Fibroblast of skin of right quadriceps (primary cell): ENCODE measurements around the gene CHRNA3.
"Not testable (repeated sequence)": the region's sequence is repeated elsewhere in the genome, so short reads cannot be mapped to it uniquely, and the experiment has no call there.

Experiments
- DNase-seq: peaks from one replicate; pipeline ENCODE4 v3.0.0-alpha.2; 2013

The CHRNA3 gene

GRCh38 chr15:78616506-78616905 lies 4.3 kb downstream of the CHRNA3 start:
- DNase-seq = no peak

GRCh38 chr15:78615151-78615589 lies 5.6 kb downstream of the CHRNA3 start:
- no peak for DNase-seq

GRCh38 chr15:78614021-78614420 lies 6.8 kb downstream of the CHRNA3 start:
- no peak for DNase-seq

- DNase-seq = not testable (repeated sequence)
Measured at GRCh38 chr15:78609551-78609950, 11.2 kb downstream of the CHRNA3 start.

- DNase-seq = no peak
Measured at GRCh38 chr15:78605680-78606079, 15.1 kb downstream of the CHRNA3 start.

- DNase-seq = no peak
Measured at GRCh38 chr15:78605201-78605600, 15.6 kb downstream of the CHRNA3 start.

DNA sequence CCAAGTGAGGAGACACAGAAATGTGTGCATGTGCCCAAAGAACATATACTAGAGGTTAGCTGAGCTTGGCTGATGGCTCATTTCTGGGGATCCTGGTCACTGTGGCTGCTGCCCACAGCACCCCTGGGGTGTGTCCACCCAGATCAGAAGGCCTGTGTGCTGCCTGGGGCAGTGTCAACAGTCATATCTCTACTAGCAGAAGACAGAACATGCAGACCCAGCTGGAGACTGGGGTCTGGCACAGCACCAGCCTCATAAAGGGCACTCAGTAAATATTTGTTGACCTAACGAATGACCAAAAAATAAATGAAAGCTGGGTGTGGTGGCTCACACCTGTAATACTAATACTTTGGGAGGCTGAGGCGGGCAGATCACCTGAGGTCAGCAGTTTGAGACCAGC lies 16.4 kb downstream of the CHRNA3 start:
- no peak for DNase-seq

- DNase-seq = no peak
Measured at GRCh38 chr15:78603467-78603866, 17.3 kb downstream of the CHRNA3 start.

DNA sequence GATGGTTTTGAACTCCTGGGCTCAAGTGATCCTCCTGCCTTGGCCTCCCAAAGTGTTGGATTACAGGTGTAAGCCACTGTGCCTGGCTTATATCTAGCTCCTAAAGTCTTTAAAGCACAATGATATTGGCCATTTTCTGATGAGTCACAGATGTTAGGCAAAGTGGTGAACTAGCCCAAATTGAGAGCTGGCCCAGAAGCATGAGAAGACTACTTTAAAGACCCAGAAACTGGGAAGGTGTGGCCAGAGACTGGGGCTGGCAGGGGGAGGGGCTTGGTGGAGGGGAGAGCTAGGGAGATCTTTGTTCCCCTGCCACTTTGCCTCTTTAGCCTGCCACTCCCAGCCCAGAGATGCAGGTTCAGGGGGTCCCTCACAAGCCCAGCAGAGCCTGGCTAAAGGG lies 21.6 kb downstream of the CHRNA3 start:
- no peak for DNase-seq

DNA sequence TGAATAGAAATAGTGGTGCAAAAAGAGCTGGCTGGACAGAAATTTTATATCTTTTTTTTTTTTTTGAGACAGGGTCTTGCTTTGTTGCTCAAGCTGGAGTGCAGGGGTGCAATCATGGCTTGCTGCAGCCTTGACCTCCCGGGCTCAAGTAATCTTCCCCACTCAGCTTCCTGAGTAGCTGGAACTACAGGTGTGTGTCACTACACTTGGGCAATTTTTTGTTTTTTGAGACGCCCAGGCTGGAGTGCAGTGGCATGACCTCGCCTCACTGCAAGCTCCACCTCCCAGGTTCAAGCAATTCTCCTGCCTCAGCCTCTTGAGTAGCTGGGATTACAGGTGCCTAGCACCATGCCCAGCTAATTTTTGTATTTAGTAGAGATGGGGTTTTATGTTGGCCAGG lies 22.4 kb downstream of the CHRNA3 start:
- no peak for DNase-seq

DNA sequence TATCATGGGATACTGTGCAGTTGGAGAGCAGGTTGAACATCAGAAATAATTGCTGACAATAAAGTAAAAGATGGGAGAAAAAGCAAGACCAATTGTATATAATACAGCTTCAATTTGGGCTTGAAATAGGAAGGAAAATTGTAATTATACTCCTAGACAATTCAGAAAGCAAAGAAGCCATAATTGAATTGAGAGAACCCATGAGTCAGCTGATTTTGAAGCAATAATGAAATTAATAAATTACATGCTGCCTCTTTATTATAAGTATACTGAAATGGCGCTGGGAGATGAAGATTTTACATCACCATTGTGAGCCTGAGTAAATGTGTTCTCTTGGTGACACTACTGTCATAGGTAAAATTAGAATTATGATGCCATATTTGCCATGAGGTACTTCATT lies 23.2 kb downstream of the CHRNA3 start:
- no peak for DNase-seq

DNA sequence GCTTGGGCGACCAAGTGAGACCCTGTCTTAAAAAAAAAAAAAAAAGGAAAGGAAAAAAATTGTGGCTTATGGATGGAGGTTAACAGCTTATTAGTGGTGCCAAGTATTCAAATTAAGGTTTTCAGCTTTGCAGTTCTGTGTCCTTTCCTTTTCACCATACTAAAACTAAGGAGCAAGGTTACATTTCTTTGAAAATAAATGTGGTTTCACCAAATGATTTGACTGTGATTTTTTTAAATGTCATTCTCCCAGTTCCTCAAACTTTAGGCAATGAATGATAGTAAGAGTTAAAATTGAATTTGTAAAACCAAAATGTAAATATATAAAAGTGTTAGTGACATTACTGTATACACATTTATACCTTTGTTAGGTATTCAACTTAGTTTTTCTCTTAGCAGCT lies 45.9 kb downstream of the CHRNA3 start:
- DNase-seq = no peak

DNA sequence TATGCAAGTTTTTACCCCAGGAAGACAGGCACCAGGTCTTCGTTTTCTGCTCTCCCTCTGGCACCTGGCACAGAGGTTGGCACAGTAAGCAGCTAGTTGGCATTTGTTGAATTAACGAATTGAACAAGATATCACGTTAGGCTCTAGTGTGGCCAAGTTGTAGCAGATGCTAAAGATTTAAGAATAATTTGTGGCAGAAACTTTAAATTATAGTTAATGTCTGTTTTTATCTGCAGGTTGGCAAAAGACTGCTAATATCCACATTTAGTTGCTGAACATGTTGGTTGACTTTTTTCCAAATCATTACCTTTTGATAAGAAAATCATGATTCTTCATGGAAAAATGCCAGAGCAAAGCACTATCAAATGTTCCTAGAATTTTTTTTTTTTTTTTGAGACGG lies 47.4 kb downstream of the CHRNA3 start:
- DNase-seq = no peak

- no peak for DNase-seq
Measured at GRCh38 chr15:78571382-78571781, 49.4 kb downstream of the CHRNA3 start.

- no peak for DNase-seq
Measured at GRCh38 chr15:78570710-78571109, 50.1 kb downstream of the CHRNA3 start.

GRCh38 chr15:78567531-78567930 lies 53.3 kb downstream of the CHRNA3 start:
- no peak for DNase-seq

- DNase-seq = peak; percentile 14
Measured at GRCh38 chr15:78565951-78566774, 54.6 kb downstream of the CHRNA3 start.

DNA sequence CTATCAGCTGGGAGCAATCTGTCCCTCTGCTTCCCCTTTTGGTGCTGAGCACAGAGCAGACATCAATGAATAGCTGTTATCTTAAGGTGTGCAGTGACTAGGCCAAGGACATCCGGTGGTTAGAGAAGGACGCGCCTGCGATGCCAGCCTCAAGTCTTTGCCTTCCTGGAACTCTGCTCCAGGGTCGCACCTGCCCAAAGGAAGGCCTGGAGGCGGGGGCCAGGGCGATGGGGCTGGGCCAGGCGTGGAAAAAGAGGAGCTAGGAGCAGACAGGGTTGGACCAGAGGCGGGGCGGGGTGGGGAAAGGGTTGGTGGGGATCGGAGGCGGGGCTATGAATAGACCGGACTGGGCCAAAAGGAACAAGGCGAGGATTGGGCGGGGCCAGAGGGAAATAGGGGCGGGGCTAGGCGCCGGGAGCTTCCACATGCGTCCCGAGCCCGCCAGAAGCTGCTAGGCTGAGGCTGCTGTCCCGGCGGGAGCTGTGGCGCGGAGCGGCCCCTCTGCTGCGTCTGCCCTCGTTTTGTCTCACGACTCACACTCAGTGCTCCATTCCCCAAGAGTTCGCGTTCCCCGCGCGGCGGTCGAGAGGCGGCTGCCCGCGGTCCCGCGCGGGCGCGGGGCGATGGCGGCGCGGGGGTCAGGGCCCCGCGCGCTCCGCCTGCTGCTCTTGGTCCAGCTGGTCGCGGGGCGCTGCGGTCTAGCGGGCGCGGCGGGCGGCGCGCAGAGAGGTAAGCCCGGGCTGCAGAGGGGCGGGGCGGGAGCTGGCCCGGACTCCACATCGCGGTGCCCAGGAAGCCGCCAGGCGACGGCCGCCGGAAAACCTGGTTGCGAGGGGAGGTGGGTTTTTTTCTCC lies 55.5 kb downstream of the CHRNA3 start, which contains the start of gene CHRNA5:
Gene CHRNA5, plus strand, starts transcription at position 424 of the 854 bp plus-strand sequence. Its CDS starts 200 bp downstream, at position 624.
- peak; percentile 77 for DNase-seq

- DNase-seq = no peak
Measured at GRCh38 chr15:78564743-78565096, 56.1 kb downstream of the CHRNA3 start.

- no peak for DNase-seq
Measured at GRCh38 chr15:78563092-78563491, 57.7 kb downstream of the CHRNA3 start.

- no peak for DNase-seq
Measured at GRCh38 chr15:78561490-78561889, 59.3 kb downstream of the CHRNA3 start.

GRCh38 chr15:78560201-78560600 lies 60.6 kb downstream of the CHRNA3 start:
- DNase-seq = not testable (repeated sequence)

DNA sequence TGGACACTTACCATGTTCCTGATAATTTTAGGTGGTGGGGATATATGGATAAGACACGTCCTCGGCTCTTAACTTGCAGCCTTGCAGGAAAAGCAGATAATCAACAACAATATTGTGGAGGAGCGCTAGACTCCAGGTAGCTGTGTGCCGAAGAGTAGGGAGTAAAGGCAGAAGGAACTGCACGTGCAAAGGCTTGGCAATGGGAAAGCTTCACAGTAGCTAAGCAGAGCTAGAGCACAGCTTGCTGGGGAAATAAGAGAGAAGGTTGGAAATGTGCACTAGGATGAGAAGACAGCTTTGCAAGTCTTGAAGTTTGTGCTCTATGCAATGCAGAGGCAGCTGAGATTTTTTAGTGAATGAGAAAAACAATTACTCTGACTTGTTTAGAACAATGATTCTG lies 68.2 kb downstream of the CHRNA3 start:
- no peak for DNase-seq

- DNase-seq = no peak
Measured at GRCh38 chr15:78551902-78552301, 68.9 kb downstream of the CHRNA3 start.
